ENCODE data around the gene KIF12. TPM values are rescaled to one million over a fixed set of nuclear protein-coding genes. Genes with fewer than 3 reads are reported as not detected.

Gene KIF12
- total and polyA plus RNA-seq, 2 donors (not counting 3 experiments of a cell fraction or from before 2014, with no cell fraction given): 0.46 to 0.97 TPM

GRCh38 chr9:114071197-114071795 lies 27.8 kb downstream of the KIF12 start:
- no peaks in the 10 kb centered on the region for H3K36me3 ChIP-seq (ENCODE audit: control insufficient read depth in 2 of 2, extremely low read depth in 1 of 2, insufficient read depth in 2 of 2, low read length in 2 of 2)
- H3K79me2 ChIP-seq (ENCODE audit: control insufficient read depth, insufficient read depth, low read length): no peaks in the 10 kb centered on the region
- H2AFZ ChIP-seq (ENCODE audit: low read depth, low read length): no peak overlapping the region
- TF ChIP-seq GATA2 (IDR thresholded peaks at IDR 0.05; ENCODE audit: insufficient read depth, insufficient read length, low read depth, low read length): no peak
- TF ChIP-seq JUN (IDR thresholded peaks at IDR 0.05; ENCODE audit: borderline replicate concordance, insufficient read depth, insufficient read length, low read depth): no peak
- TF ChIP-seq CTCF (IDR thresholded peaks at IDR 0.05; ENCODE audit: extremely low read depth in 1 of 2, insufficient read depth in 1 of 2, low read depth in 1 of 2, low read length in 2 of 2): no peak
- TF ChIP-seq EZH2 (IDR thresholded peaks at IDR 0.05; ENCODE audit: borderline replicate concordance, low read depth, low read length, severe bottlenecking): no peak
- TF ChIP-seq MYC (IDR thresholded peaks at IDR 0.05; ENCODE audit: low read depth, low read length): no peak
- no peak for TF ChIP-seq MAX (IDR thresholded peaks at IDR 0.05; ENCODE audit: insufficient read depth, insufficient read length)
- no peak for TF ChIP-seq FOS (IDR thresholded peaks at IDR 0.05; ENCODE audit: borderline replicate concordance, insufficient read depth, low read length)
- TF ChIP-seq POLR2AphosphoS5 (IDR thresholded peaks at IDR 0.05; ENCODE audit: insufficient read depth, low read depth, low read length): no peak
- no peak for TF ChIP-seq POLR2A (IDR thresholded peaks at IDR 0.05; ENCODE audit: low read depth, low read length)
- intact Hi-C loops (cut with micrococcal nuclease) (no loop called here), dilution Hi-C loops (cut with MboI; ENCODE audit: extremely low pct_ligation_motif_present, low sequenced_read_pairs) (no loop called here)
- no peaks in the 10 kb centered on the region for H3K9me1 ChIP-seq (replicated peaks; ENCODE audit: control insufficient read depth, extremely low read depth, insufficient read depth, low read length)
- no TSS peak for BruUV-seq (replicated peaks)
- no peak overlapping the region for H3K27ac ChIP-seq (ENCODE audit: insufficient read depth, low read depth, low read length)
- H3K9ac ChIP-seq (replicated peaks; ENCODE audit: extremely low read depth, insufficient read depth, low read length): no peak overlapping the region
- H3K4me3 ChIP-seq (replicated peaks in 1 of 3; ENCODE audit: insufficient read depth in 1 of 3, low read depth in 1 of 3, low read length in 3 of 3): no peak overlapping the region
- DNase-seq (ENCODE audit: low read depth, low spot score) (no peak), FAIRE-seq (no peak)
- POLR2A ChIA-PET: no interaction called here
- H4K20me1 ChIP-seq (replicated peaks; ENCODE audit: control insufficient read depth, extremely low read depth, insufficient read depth, low read length): no peaks in the 10 kb centered on the region
- no peaks in the 10 kb centered on the region for H3K9me3 ChIP-seq (replicated peaks; ENCODE audit: control insufficient read depth, insufficient read depth, low read length)
- H3K4me1 ChIP-seq (ENCODE audit: control insufficient read depth, extremely low read depth, insufficient read depth, low read length): no peaks in the 10 kb centered on the region
- no peak overlapping the region for H3K4me2 ChIP-seq (ENCODE audit: insufficient read depth, low read length)
- H3K27me3 ChIP-seq (ENCODE audit: control insufficient read depth in 2 of 2, insufficient read depth in 2 of 2, low read length in 2 of 2): peaks cover 9 to 17% of the 10 kb centered on the region in 2 experiments
- CTCF ChIA-PET: interaction anchor here (1.0 to 5.8 kb wide), 3 partner anchors 11 to 333 kb away, joined by 3 to 36 read pairs (median 6); no protein-coding TSS in a partner anchor
